Inferior parietal cortex (tissue), 1 donor: ENCODE measurements around the gene ELFN2.

Experiments used
- DNase-seq: peaks from one replicate; pipeline ENCODE4 v3.0.0-alpha.2; 2016; ENCODE audit errors: extremely low spot score

The ELFN2 gene

DNA sequence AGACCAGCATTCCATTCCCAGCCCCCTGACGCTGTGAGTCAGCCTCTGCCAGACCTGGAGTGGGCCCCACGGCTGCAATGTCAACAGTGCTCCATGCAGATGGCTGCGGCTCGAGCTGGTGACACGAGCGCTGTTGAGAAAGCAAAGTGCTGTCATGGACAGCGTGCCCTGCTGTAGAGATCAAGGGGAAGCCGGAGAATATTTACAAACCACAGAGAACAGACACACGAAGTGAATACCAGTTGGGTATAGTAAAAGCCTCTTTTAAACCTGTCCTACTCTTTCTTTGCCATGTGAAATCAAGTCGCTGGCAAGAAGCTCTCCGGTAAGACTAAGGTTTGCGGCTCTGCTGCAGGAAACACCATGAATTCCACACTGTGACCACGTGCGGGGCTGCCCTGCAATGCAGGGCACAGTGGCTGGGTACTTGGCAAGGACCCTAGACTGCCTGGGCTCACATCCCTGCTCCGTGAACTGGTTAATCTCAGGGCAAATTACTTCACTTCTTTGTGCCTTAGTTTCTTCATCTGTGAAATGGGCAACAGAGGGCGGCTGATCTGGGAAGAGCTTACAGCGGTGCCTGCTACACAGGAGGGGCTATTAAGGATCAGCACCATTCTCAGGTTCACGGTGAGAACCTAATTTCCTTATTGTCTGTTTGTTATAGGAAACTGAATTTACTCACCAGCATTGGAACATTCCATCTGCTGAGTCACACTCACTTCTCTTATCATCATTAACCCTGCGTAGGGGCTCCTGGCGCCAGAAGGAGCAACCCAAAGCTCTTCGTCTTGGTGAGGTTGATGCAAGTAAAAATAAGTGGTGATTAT, 27.8 kb upstream of the ELFN2 start:
- no peak for DNase-seq

DNA sequence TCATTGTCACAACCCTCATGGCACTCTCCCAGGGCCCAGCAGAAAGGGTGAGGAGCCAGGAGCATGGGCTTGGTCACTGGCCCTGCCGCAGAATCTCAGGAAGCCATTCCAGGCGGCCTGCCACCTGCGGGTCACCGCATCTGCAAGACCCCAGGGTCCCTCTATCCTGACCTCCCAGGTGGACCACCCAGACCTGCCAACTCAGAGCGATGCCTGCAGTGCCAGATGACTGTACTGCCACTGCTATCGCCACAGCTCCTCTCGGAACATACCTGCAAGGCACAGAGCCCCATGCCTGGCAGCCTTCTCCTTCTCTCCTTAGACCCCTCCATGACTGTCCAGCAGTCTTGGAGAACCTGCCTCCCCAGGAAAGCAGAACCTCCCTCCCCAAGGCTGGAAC, 26.4 kb upstream of the ELFN2 start:
- DNase-seq: no peak

DNA sequence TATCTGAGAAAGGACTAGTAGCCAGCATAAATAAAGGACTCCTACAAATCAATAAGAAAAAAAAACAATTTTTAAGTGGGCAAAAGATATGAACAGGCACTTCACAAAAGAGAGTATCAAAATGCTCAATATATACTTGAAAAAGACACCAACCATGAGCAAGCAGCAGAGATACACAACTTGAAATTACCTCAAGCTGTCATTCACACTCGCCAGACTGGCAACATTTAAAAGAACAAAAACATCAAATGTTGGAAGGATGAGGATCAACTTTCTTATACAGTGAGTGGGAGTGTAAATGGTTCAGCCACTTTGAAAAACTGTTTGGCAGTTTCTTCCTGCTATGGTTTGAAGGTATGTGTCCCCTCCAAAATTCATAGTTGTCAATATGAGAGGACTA, 23.9 kb upstream of the ELFN2 start:
- no peak for DNase-seq

DNA sequence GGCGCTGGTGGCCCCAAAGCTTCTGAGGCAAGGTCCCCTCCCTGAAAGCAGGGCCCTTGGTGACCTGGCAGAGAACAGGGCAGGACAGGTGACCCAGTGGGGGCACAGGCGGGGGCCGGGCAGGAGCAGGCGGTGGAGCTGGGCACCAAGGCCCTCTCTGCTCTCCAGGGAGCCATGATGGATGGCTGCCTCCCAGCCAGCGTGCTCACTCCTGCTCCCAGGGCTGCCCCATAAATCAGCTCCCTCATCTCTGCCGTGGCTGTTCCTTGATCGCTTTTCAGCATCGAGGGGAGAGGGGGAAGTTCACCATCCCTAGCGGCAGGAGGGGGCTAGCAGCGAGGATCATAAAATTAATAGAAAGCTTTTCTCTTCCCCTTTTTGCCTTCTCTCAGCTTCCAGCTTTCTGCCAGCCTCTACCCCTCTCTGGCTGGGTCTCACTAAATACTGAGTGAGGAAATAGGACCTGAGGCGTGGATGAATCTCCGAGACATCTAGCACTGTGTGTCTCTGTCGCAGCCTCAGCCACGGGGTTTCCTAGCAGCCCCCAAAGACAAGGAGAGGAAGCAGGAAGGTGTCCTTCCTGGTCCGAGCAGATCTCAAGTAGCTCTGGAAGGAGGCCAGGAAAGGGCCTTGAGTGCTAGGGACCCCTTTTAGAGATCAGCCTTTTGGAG, 22.2 kb upstream of the ELFN2 start:
- DNase-seq: no peak

GRCh38 chr22:37448516-37449127, 21.3 kb upstream of the ELFN2 start:
- DNase-seq: no peak

- no peak for DNase-seq
These were observed 18.2 kb upstream of the ELFN2 start for GRCh38 chr22:37445501-37445900.

DNA sequence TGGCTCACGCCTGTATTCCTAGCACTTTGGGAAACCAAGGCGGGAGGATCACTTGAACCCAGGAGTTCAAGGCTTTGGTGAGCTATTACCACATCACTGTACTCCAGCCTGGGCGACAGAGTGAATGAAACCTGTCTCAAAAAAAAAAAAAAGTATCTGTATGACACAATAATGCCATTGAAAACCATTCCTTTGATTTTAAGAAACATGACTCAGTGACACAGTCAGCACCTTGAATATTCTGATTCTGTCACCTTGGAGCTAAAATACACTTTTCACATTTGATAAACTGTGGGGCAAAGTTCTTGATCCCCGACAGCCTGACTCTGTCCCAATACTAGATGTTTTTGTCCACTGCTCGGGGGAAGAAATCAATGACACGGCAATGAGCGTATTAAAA, 16.7 kb upstream of the ELFN2 start:
- DNase-seq: no peak

GRCh38 chr22:37443086-37443485, 15.8 kb upstream of the ELFN2 start:
- DNase-seq: no peak

GRCh38 chr22:37442537-37442936, 15.3 kb upstream of the ELFN2 start:
- DNase-seq: no peak

GRCh38 chr22:37442135-37442534, 14.9 kb upstream of the ELFN2 start:
- no peak for DNase-seq

DNA sequence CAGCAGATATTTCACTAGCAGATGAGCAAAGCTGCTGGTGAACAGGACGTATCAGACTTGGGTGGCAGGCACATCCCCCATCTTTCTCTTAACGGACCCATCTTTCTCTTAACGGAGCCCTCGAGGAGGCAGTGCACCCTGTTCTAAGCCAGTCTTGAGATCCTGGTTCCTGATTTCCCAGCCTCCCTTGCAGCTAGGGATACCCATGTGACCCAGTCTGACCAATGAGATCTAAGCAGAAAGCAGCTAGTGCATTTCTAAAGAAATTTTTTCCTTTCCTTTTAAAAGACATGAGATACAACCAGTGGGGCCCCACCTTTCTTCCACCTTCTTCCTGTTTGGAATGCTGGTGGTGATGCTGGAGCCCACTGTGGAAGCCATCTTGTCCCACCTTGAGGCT, 13.6 kb upstream of the ELFN2 start:
- DNase-seq: no peak

- DNase-seq: no peak
These were observed 12.1 kb upstream of the ELFN2 start for GRCh38 chr22:37439347-37439746.

DNA sequence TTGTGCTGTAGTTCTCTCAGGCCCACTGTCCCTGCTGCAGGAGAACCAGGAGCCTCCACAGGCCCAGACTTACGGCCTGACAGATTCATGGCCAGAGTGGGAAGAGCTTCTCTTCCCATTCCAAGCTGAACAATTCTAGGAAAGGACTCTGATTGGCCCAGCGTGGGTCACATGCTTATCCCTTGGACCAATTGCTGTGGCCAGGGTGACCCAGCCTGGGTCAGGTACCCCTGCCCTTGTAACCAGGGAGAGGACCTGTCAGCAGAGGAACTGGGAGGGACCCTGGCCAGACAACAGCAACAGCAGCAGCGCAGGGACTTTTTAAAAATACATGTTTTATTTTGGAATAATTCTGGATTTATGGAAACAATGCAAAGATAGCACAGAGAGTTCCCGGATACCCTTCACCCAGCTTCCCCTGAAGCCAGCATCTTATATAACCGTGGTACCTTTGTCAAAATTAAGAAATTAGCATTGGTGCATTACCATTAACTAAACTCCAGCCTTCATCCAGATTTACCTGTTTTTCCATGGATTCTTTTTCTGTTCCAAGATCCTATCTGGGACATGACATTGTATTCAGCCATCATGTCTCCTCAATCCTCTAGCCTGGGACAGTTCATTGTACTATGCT, 8.8 kb upstream of the ELFN2 start:
- no peak for DNase-seq

GRCh38 chr22:37433786-37434185, 6.5 kb upstream of the ELFN2 start:
- DNase-seq: no peak

- DNase-seq: no peak
These were observed 5.4 kb upstream of the ELFN2 start for GRCh38 chr22:37432708-37433054.

GRCh38 chr22:37431801-37432707, 4.8 kb upstream of the ELFN2 start:
- no peak for DNase-seq

GRCh38 chr22:37431366-37431765, 4.1 kb upstream of the ELFN2 start:
- DNase-seq: no peak

DNA sequence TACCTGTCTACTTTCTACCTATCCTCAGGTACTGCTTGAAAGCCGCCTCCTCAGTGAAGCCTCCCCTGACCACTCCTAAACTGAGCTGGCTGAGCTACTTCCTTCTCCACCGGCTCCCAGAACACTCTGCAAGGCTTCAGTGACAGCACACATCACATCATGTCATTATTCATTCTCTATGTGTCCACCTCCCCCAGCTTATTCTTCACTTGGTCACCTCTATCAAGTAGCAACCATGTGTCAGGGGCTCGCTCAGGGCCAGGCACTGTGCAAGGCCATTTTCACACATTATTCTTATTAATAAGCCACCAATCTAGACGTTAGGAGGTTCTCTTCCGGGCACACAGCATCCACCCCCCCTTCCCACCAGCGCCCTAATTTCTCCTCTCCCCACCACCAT, 3.7 kb upstream of the ELFN2 start:
- DNase-seq: no peak

DNA sequence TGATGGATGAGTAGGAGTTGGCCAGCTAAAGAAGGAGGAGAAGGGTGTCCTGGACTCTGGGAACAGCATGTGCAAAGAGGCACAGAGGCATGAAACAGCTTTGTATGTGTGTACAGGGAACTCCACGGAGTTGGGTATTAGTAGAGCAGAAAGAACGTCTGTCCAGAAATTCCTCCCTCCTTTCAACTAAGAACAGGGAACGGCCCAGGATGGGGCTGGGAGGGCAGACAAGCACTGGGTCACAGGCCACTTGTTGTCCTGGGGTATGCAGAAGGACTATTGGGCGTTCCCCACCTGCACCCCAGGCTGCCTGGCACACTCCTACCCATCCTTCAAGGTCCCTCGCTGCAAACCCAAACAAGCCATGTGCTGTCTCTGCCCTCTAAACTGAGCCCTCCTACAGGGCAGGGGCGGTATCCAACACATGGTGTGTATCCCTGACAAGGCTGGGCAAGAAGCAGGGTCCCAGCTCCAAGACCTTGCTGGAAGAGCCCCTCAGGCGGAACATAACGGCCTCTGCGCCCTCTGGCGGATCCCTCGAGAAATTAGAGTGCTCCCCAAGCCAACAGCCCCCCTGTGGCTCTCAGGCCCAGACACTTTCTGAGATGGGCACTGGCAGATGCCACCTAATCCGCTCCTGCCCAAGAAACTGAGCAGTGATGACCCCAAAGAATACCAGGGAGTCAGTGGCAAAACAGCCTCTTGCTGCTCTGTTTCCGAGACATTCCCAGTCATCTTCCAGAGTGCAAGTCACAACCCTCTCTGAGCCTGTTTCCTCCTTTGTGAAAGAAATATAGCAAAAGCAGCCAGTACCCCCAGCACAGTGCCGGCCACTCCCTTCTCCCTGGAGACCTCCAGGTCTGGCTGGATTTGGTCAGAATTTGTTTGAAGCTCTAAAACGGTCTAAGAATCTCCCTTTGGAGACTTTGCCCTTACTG, 1.6 kb upstream of the ELFN2 start:
- peak; percentile 53 for DNase-seq
